Measurements from ENCODE around the gene SEPTIN10.

SEPTIN10 gene

DNA sequence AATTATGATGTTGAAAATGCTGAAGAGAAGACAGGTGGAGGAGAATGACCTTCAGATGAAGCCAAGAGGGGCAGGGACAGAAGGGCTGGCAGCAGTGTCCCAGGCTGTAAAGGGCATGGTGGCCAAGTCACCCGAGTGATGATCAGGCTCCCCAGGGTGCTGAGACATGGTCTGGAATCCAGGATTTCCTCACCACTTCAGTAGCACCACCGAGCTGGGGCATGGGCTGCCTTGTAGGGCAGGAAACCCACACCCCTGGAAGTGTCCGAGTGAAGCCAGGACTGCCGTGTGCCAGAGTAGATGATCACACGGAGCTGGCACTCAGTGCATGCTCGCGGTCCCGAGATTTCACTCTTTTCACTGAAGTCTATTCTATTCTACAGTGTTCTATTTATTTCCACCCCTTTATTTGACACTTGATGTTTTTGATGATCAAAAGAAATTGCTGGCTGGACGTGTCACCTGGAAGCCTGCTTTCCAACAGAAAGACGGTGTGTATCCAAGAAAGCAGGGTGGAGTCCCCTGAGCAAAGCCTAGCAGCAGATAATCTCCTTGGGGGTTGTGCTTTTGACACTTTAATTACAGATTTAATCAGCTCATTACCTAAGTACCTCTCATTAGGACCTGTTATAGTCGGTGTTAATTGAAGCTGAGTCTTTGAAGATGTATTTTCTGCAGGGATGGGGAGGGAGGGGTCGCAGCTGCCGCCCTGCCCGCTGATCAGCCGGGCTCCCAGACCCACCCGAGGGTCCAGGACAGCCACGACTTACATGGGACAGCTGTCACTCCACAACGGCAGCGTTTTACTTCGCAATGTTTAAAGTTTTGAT is 92.3 kb downstream of the SEPTIN10 start:
- DNase-seq (ENCODE audit: low read depth): no peak

DNA sequence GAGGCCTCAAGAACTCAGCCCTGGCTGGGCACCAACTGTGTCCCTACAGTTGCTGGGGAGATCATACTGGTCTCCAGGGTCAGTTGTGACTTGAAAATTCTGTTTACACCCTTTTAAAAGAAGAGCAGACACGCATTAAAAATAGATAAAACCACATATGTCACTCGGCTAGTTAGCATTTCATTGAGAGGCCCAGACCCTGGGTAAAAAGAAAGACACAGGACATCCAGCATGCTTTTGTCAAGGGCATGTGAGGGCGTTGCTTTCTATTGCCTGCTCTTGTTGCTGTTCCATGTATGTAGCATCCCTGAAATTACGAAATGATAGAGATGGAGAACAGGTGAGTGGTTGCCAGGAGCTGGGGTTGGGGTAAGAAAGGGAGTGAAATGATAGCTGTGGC is 94.3 kb downstream of the SEPTIN10 start:
- DNase-seq (ENCODE audit: low read depth): no peak

- no peak for DNase-seq (ENCODE audit: low read depth)
These were observed 96.5 kb downstream of the SEPTIN10 start for GRCh38 chr2:109517118-109517889.

DNA sequence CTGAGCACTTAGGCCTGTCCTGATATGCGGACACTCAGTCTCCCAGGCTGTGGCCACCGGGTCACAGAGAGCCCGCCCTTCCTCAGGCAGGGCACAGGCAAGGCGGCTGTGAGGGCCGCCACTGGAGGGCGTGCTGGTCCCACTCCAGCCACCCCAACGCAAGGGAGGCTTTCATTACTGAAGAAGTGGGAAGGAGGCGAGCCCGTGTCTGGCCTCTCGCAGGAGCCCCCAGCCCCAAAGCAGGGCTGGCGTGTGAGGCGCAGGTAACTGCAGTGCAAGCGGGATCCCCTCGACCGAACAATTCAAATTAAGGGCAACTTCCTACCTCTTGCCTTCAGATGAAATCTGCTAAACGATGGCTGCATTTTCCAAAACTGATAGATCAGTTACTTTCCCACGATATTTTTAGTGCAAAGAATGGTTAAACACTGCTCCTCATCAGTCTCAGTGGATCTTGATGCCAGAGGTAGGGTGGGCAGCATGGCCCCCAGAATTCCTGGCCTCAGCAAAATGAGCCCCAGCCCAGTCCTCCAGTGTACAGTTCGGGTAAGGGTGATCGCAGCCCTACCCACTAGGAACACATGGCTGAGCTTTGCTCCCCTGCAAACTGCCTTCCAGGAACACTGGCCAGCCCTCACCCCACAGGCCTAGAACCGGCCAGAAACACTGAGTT is 97.2 kb downstream of the SEPTIN10 start:
- DNase-seq (ENCODE audit: low read depth): peak; percentile 8

- no peak for DNase-seq (ENCODE audit: low read depth)
These were observed 98.9 kb downstream of the SEPTIN10 start for GRCh38 chr2:109514857-109515256.

DNA sequence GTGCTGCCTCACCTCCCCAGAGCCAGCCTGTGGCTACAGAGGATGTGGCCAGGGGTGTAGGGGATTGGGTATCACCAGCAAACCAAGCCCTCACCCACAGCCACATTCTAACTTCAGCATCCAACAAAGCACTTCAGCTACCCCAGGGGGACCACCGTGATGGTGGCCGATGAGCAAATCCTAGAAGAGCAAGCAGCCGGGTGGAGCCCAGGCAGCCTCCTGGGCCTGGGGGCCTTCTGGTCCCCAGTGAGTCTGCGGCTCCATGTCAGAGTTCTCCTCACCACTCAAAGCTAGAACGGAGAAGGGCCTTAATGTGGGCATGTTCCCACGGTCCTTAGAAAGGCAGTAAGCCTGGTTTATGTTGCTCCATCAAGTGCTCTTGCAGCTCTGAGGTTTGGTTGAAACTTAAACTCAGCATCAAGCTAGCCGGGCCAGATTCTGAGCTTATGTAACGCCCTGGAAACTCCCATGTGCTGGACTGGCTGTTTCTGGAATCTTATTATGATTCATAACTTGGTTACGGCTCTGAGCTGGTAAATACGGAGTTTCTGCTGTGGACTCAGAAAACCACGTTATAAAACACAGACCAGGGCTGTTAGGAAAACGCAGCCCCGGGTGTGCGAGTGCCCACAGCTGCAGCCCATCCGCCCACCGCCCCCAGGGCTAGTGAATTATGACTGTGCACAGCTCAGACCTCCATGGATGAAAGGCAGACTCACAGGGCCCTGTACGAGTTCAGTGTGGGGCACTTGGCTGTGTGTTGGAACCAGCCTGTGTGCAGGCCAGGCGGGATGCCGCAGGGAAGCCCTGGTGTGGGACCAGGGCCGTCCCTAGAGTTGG is 99.8 kb downstream of the SEPTIN10 start:
- no peak for DNase-seq (ENCODE audit: low read depth)

DNA sequence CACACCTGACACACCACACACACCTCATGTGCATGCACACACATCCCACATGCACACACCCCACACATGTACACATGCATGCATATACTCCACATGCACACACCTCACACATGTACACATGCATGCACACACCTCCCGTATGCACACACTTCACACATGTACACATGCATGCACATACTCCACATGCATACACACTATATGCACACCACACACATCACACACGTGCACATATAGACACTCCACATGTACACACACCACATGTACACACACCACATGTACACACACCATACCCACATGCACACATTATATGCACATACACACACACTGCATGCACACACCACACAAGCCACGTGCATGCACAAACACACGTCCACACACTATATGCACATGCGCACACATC is 100.5 kb downstream of the SEPTIN10 start:
- no peak for DNase-seq (ENCODE audit: low read depth)

DNA sequence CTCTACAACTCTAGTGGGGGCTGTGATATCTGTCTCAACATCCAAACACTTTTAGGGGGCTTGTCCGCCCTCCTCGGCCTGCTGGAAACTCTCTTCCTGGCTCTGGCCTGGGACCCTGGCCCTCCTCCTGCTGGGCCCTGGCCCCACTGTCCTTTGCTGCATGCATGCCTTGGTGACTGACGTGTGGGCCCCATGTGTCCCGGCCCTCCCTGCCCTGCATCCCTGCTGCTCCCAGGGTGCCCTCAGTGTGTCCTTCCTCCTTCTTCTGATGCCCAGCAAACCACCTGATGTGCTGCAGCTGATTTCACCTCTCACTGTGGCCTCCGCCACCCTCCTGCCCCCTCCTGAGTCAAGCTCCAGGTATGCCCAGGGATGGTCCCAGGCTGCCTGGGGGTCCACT is 101.7 kb downstream of the SEPTIN10 start:
- DNase-seq (ENCODE audit: low read depth): no peak

- DNase-seq (ENCODE audit: low read depth): no peak
These were observed 102.6 kb downstream of the SEPTIN10 start for GRCh38 chr2:109511168-109511567.

DNA sequence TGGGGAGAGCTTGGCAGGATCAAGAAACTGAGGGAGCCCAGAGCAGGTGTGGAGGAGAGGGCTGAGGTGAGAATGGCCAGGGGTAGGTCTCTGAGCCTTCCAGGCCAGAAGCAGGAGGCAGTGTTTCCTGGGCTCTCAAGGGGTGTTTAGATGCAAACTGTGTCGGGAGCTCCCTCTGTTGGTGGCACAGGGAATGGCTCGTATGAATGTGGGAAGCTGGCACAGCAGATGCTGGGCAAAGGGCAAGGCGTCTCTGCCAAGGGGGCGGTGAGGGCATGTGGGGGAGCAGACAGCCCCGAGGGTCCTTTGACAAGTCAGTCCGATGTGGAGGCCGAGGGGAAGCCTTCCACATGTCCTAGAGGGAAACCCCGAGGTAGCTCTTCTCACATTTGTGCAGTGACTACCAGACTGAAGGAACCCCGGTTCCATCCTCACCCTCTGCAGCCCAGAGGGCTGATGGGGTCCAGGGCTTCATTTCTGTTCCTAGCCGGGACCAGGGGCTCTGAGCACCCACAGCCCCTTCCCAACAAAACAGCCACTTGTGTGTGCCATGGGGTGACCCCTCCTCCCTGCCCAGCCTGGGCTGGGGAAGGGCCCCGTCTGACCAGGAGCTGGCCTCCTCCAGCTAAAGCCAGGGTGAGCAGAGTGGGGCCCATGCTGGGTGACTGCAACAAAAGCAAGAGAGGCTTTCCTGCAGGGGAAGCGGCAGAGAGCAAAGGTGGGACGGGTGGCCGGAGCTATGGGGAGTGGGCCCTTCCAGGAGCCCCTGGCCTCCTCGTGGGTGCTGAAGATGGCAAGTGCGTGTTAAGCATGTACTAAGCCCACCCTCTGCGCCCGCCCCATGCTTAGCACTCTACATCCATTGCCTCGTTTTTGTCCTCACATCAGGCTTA is 103.4 kb downstream of the SEPTIN10 start:
- DNase-seq (ENCODE audit: low read depth): peak; percentile 38

DNA sequence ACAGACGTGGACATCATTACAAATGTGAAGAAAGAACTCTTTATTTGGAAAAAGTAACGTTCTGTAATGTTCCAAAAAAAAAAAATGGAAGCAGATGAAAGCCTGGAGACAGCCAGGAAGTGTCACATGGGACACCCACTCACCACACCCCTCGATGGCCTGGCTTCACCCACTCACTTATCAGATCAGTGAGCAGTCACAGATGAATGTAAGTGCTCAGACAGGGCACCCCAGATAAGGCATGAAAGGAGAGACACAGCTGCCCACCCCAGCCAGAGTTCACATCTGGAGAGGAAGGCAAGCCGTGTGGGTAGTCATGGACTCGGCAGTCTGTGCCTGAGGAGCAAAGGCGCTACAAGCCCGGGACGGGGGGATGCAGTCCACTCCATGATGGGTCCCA is 105.2 kb downstream of the SEPTIN10 start:
- DNase-seq (ENCODE audit: low read depth): peak; percentile 11

- no peak for DNase-seq (ENCODE audit: low read depth)
These were observed 105.9 kb downstream of the SEPTIN10 start for GRCh38 chr2:109507828-109508227.

GRCh38 chr2:109507217-109507616 is 106.5 kb downstream of the SEPTIN10 start:
- DNase-seq (ENCODE audit: low read depth): peak; percentile 25

GRCh38 chr2:109503191-109503590 is 110.6 kb downstream of the SEPTIN10 start:
- no peak for DNase-seq (ENCODE audit: low read depth)

DNA sequence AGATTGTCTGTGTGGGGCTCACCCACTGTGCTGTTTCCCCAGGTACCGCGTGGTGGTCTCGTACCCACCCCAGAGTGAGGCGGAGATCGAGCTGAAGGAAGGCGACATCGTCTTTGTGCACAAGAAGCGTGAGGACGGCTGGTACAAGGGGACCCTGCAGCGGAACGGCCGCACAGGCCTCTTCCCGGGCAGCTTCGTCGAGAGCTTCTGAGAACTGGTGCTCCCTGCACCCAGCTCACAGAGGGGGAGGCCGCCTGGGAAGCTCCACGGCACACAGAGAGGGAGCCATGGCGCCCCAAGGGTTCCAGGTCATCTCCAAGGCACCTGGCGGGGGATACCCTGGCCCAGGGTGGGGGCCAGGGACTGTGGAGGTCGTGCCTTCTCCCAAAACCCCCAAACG is 112.3 kb downstream of the SEPTIN10 start:
- DNase-seq (ENCODE audit: low read depth): no peak

GRCh38 chr2:109500910-109501309 is 112.9 kb downstream of the SEPTIN10 start:
- no peak for DNase-seq (ENCODE audit: low read depth)

- no peak for DNase-seq (ENCODE audit: low read depth)
These were observed 114.2 kb downstream of the SEPTIN10 start for GRCh38 chr2:109499566-109499965.

- DNase-seq (ENCODE audit: low read depth): no peak
These were observed 114.9 kb downstream of the SEPTIN10 start for GRCh38 chr2:109498906-109499305.

DNA sequence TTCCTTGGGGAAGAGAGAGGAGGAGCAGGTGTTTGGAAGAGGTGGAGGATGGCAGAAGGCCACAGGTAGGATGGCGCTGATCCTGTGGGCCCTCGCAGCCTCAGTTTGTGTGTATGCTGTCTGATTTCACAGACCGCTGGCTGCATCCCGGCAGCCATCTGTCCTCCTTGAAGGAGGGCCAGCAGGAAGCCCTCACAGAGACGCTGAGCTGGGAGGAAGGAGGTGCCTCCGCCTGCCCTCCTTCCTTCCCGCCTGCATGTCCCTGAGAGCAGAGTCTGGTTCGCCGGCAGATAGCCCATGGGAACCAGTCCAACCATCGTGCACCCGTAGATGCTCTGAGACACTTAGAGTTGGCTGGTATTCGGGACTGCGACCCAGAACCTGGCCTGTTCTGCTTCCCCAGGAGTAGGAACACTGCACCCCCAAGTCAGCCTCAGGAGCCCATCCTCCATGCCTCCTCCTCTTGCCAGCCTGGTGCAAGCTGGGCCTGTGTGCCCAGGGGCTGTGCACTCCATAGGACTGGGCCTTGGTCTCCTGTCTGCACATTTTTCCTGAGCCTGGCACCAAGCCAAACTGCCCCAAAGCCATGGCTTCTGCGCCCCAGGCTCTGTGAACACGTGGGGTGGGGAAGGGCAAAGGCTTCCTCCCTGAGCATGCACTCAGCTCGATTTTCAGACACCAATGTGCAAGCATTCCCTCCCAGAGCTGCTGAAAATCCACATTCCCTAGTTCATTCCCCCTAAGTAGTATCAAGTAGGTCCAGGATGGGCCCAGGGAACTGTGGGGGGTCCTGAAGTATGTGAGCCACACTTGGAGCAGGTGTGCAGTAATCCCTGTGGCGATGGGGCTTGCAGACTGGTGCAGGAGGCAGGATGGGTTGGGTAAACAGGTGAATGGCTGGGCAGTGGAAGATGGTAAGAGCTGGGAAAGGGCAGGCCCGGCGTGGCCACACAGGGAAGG is 115.6 kb downstream of the SEPTIN10 start:
- no peak for DNase-seq (ENCODE audit: low read depth)

DNA sequence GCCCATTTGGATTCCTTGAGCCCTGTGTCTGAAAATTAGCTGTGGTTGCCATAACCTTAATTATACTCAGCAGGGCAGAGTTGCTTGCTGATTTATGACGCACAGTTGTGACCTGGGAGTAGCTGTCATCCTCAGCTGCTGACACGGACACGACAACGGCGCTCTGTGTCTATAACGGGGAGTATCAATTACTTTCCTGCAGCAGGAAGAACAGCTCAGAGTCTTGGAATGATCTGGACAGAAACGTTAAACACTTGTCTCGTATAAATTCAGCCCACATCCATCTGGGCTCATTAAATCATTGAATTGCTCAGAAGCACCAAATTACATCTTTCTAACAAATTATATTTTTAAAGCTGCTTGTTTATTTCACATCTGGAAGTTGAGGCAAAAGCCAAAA is 116.3 kb downstream of the SEPTIN10 start:
- DNase-seq (ENCODE audit: low read depth): no peak
